Brain microvascular endothelial cell (primary cell): ENCODE measurements around the gene NANOS1.

Experiments used
- DNase-seq: peaks from one replicate; pipeline ENCODE4 v3.0.0-alpha.2; 2020
- H3K27ac ChIP-seq: fragments of 250-450 bp; sonication (Bioruptor Pico); 2 replicates; pipeline ENCODE4 v1.5.1; 2020; ENCODE audit warnings: mild to moderate bottlenecking, moderate library complexity
- H3K27me3 ChIP-seq: fragments of 250-450 bp; sonication (Bioruptor Pico); replicated peaks from 2 replicates; pipeline ENCODE4 v1.5.1; 2020; ENCODE audit warnings: mild to moderate bottlenecking
- H3K36me3 ChIP-seq: fragments of 250-450 bp; sonication (Bioruptor Pico); replicated peaks from 2 replicates; pipeline ENCODE4 v1.5.1; 2020; ENCODE audit warnings: mild to moderate bottlenecking
- H3K4me3 ChIP-seq: 2 replicates; pipeline ENCODE4 v1.5.1; 2011; ENCODE audit warnings: low read depth, mild to moderate bottlenecking, control low read depth, low read length, moderate library complexity
- CTCF ChIP-seq: IDR thresholded peaks from 2 replicates; pipeline ENCODE4 v1.5.1; 2011; ENCODE audit warnings: low read depth, mild to moderate bottlenecking, moderate library complexity, low read length, control low read depth, inconsistent platforms; ENCODE audit errors: missing control alignments
- in situ Hi-C: cut with HindIII; loops from 2 replicates; pipeline ENCODE4 v1.10.0; 2017; ENCODE audit warnings: low sequenced_read_pairs, low pct_ligation_motif_present

The NANOS1 gene

GRCh38 chr10:119029613-119030420 is at the start of gene NANOS1:
Gene NANOS1 (plus strand): TSS chr10:119029714. CDS start chr10:119029802, 88 bp downstream.
- H3K4me3 ChIP-seq, result peak within 1 kb of the TSS; percentile 42
- DNase-seq, result peak; percentile 19
- no peak for TF ChIP-seq CTCF
- peaks cover 24% of the 10 kb centered on the region for H3K36me3 ChIP-seq
- H3K27me3 ChIP-seq, result no peaks in the 10 kb centered on the region
- H3K27ac ChIP-seq, result no peak within 1 kb of the TSS
- in situ Hi-C loops, result no loop called here

GRCh38 chr10:118980135-118980865 is 49.2 kb upstream of the NANOS1 start:
- TF ChIP-seq CTCF, result no peak
- Histone ChIP-seq H3K36me3 (no peaks in the 10 kb centered on the region), H3K27ac (no peak overlapping the region), H3K27me3 (no peaks in the 10 kb centered on the region), H3K4me3 (no peak overlapping the region)
- DNase-seq, result no peak
- in situ Hi-C loops, result no loop called here

GRCh38 chr10:118980870-118981269 is 48.6 kb upstream of the NANOS1 start:
- Histone ChIP-seq H3K27me3 (no peaks in the 10 kb centered on the region), H3K27ac (no peak overlapping the region), H3K4me3 (no peak overlapping the region), H3K36me3 (no peaks in the 10 kb centered on the region)
- in situ Hi-C loops, result no loop called here
- DNase-seq, result no peak
- TF ChIP-seq CTCF, result no peak

GRCh38 chr10:118981946-118982345 is 47.6 kb upstream of the NANOS1 start:
- no peak for TF ChIP-seq CTCF
- Histone ChIP-seq H3K36me3 (no peaks in the 10 kb centered on the region), H3K4me3 (no peak overlapping the region), H3K27me3 (no peaks in the 10 kb centered on the region), H3K27ac (no peak overlapping the region)
- no peak for DNase-seq
- in situ Hi-C loops, result no loop called here

GRCh38 chr10:118982366-118982765 is 47.1 kb upstream of the NANOS1 start:
- no peak for DNase-seq
- in situ Hi-C loops, result no loop called here
- Histone ChIP-seq H3K36me3 (no peaks in the 10 kb centered on the region), H3K4me3 (no peak overlapping the region), H3K27ac (no peak overlapping the region), H3K27me3 (no peaks in the 10 kb centered on the region)
- TF ChIP-seq CTCF, result no peak
